Left lobe of liver (tissue), 1 donor: Measurements from ENCODE around the gene DHX40. TPM values are rescaled to one million over a fixed set of nuclear protein-coding genes. Genes with fewer than 3 reads are reported as not detected.

Experiments
- total RNA-seq: library from RNA; stranded (reverse); gene quantifications from one replicate; pipeline ENCODE4 v1.2.1, GENCODE V29; 2021
- donor health status: DM: no; HTN: yes; CAD: no.

DHX40 gene
- total RNA-seq, 1 donor from 2014 or later = 8.5 TPM

Other genes with a start within 250 kb of the DHX40 start
- gene YPEL2, start 234.0 kb upstream of the DHX40 start, total RNA-seq = 18.9 TPM
- 111 TPM for gene CLTC, start 54.3 kb downstream of the DHX40 start, total RNA-seq
- 10.3 TPM for gene PTRH2, start 141.8 kb downstream of the DHX40 start, total RNA-seq
- gene VMP1, start 142.0 kb downstream of the DHX40 start, total RNA-seq = 65.0 TPM